GM21528 (cell line): Measurements from ENCODE around the gene L1TD1.
"Not testable (repeated sequence)": the region's sequence is repeated elsewhere in the genome, so short reads cannot be mapped to it uniquely, and the experiment has no call there.

Source experiments
- ATAC-seq: cut with Tn5 transposase; IDR thresholded peaks from one replicate; pipeline ENCODE4 v1.9.1; 2021; ENCODE audit warnings: mild to moderate bottlenecking, moderate library complexity; ENCODE audit not compliant: unreplicated experiment, low FRiP score

L1TD1 gene, protein sequence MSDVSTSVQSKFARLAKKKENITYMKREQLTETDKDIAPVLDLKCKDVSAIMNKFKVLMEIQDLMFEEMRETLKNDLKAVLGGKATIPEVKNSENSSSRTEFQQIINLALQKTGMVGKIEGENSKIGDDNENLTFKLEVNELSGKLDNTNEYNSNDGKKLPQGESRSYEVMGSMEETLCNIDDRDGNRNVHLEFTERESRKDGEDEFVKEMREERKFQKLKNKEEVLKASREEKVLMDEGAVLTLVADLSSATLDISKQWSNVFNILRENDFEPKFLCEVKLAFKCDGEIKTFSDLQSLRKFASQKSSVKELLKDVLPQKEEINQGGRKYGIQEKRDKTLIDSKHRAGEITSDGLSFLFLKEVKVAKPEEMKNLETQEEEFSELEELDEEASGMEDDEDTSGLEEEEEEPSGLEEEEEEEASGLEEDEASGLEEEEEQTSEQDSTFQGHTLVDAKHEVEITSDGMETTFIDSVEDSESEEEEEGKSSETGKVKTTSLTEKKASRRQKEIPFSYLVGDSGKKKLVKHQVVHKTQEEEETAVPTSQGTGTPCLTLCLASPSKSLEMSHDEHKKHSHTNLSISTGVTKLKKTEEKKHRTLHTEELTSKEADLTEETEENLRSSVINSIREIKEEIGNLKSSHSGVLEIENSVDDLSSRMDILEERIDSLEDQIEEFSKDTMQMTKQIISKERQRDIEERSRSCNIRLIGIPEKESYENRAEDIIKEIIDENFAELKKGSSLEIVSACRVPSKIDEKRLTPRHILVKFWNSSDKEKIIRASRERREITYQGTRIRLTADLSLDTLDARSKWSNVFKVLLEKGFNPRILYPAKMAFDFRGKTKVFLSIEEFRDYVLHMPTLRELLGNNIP

DNA sequence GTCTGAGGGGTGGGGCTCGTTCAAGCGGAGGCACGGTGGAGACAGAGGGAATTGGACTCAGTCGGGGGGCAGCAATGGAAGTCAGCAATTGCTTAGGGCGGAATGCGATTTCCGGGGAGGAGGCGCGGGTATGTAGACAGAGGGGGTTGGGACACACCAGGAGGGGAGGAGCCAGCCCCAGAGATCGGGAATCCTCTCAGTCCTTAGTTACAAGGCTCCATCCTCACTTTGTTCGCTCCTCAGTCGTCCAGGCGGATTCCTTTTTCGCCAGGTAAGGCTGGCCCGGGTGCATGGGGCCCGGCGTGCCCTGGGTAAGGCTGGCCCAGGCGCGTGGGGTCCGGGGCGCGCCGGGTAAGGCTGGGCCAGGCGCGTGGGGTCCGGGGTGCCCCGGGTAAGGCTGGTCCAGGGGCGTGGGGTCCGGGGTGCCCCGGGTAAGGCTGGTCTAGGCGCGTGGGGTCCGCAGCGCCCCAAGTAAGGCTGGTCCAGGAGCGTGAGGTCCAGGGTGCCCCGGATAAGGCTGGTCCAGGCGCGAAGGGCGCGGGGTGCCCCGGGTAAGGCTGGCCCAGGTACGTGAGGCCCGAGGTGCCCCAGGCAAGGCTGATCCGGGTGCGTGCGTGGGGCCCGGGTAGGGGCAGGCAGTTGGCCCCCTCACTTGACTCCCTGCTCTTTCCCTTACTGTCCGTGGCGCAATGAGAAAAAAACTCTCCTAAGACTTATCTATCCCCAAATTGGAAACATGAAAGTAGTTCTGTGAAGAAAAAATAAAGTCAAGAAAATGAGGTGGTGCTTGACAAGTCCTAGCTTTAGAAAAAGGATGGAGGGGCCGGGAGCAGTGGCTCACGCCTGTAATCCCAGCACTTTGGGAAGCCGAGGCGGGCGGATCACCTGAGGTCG lies at the start of gene L1TD1:
Gene L1TD1, plus strand, starts transcription at position 199 of the 894 bp plus-strand sequence. CDS start 11,780 bp downstream, outside the sequence.
- no peak for ATAC-seq

DNA sequence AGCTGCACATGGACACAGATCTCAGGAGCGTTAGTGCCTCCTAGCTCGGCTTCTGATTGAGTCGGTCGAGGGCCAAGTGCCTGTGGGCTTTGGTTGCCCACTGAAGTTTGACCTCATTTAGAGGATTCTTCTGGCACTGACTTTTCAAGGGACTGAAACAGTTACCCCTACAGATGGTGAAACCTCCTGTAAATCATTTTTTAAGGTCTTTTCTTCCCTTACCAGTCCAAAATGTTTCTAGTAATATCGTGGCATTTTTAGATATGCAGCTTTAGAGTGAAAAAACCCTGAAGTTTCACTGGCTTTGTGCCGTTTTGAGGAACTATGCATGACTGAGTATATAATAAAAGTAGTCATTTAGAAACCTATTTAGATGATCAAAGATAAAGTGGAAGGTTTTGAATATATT lies 34.7 kb upstream of the L1TD1 start:
- ATAC-seq: no peak

DNA sequence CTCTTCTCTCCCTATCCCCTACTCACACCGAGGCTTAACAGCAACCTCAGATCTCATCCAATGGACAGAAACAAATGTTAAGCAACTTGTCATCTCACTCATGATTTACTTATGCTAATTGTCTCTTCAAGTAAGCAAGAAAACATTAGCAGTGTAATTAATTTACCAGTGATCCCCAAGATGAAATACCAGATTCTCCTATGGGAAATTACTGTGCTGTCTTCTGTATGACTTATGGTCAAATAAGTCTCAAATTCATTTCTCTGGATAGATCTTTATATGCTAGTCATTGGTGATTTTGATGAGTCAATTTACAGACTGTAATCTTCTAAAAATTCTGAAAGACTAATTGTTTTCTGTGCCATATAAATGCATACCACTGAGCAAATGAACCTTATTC lies 32.9 kb upstream of the L1TD1 start:
- ATAC-seq: no peak

DNA sequence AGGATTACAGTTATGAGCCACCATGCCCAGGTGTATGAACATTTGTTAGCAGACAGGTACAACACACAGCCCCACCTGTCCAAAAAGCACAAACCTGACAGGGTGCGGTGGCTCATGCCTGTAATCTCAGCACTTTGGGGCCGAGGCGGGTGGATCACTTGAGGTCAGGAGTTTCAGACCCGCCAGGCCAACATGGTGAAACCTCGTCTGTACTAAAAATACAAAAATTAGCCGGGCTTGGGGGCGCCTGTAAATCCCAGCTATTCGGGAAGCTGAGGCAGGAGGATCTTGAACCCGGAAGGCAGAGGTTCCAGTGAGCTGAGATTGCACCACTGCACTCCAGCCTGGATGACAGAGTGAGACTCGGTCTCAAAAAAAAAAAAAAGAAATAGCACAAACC lies 24.3 kb upstream of the L1TD1 start:
- ATAC-seq: not testable (repeated sequence)

DNA sequence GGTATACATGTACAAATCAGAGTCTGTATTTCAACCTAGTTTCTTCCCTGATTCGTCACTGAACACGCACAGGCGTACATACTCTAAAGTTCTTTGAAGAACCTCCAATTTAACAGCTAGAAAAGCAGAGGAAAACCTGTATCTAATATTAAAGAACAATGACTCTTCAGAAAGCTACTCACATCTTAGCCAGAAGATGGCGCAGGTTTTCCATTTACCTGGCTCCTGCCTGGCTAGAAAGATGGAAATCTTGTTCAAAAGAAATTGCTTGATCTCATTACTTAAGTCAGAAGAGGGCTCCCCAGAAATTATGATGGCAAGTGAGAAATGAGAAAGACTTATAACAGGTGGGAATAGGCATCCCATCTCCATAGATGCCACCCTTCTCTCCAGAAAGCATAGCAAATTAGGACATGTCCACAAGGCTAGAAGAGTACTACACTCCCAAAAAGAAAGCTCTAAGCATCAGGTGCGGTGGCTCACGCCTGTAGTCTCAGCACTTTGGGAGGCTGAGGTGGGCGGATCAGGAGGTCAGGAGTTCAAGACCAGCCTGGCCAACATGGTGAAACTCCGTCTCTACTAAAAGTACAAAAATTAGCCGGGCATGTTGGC lies 19.0 kb upstream of the L1TD1 start:
- ATAC-seq: no peak

DNA sequence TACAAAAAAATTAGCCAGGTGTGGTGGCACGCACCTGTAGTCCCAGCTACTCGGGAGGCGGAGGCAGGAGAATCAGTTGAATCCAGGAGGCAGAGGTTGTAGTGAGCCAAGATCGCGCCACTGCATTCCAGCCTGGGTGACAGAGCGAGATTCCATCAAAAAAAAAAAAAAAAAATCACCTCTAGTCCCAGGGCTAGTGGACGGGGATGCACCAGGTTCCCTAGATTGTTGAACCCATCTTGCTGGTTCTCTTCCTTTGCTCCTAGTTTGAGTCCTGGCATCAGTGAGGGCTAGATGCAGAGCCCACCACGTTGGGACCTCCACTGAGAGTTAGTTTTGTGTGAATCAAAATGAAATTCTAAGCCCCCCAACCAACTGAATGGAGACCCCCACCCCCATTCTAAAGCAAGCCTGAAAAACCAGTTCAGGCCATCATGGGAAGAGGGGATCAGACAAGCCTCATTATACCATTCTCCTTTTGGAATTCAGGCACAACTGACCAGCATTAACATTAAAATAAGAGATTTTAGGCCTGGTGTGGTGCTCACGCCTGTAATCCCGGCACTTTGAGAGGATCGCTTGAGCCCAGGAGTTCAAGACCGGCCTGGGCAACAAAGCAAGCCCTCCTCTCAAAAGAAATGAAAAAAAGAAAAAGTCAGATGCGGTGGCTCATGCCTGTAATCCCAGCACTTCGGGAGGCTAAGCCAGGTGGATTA lies 17.9 kb upstream of the L1TD1 start:
- ATAC-seq: no peak

DNA sequence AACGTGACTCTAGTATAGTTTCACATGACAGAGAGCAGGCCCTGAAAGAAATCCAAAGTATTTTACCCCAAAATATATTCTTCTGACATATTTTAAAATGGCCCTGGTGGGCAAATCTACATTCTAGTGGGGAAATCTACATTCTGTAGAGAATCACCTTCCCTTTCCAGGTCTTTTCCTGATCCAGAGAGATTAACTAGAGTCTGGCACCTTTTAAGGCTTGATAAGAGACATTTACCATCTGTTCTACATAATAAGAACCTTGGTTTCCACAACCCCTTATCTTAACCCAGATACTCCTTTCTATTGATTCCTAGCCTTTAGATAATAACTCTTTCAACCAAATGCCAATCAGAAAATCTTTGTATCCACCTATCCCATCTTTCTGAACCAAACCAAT lies 17.0 kb upstream of the L1TD1 start:
- no peak for ATAC-seq

DNA sequence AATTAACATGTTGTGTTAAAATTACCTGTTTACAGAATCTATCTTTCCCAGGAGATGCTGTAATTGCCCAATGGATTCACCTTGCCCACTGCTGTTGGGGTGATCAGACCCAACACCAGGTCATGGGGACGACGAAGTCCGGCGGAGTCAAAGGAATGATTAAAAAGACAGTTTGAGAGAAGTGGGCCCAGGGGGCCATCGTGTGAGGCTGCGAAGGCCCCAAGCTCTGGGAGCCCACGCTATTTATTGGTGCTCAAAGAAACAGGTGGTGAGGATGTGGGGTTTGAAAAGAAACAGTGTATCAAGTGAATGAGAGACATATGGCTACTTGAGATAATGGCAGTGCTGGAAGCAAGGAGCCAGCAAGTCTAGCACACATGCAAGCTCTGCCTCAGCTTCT lies 16.3 kb upstream of the L1TD1 start:
- no peak for ATAC-seq

DNA sequence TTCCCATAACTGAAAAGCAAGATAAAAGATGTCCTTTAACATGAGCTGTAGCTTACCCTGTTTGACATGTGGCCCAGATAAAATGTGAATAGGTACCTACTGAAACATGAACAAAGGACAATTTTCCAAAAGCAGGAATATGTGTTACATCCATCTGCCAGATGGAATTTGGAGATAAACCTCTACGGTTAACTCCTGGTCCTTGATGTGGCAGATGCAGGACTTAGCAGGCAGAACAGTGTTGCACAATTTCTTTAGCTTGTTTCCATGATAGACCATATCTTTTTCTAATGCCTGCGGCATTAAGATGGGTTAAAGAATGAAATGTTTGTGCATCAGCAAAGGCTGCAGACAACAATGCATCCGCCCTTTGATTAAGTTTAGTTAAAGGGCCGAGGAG lies 14.6 kb upstream of the L1TD1 start:
- not testable (repeated sequence) for ATAC-seq

DNA sequence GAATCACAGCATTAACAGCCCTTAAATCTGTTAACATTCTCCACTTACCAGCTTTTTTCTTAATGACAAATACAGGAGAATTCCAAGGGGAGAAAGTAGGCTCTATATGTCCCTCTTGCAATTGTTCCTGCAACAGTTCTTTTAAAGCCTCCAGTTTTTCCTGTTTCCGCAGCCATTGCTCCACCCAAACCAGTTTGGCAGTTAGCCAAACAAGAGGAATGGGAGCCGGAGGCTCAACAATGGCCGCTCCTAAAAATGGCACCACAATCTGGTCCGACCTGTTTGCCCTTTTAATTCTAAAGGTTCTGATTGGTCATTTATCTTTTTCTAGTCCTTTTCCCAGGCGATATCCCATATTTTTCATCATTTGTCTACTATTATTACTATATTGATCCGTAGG lies 14.0 kb upstream of the L1TD1 start:
- no peak for ATAC-seq

DNA sequence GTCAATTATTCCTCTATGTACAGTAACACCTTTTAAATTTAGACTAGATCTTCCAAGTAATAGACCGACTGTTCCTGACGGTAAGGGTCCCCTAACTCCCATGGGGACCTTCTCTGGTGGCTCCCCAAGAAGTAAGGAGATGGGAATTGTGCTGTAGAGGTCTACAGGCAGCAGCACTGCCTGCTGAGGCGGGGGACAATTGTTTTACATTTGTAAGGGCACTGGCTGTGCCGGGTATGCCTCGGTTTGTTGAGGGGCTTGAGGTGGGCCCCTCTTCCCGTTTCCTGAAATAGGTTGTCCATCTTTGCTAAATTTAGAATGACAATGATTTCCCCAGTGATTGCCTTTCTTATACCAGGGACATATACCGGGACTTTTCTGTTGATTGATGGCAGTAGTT lies 13.1 kb upstream of the L1TD1 start:
- ATAC-seq: no peak

DNA sequence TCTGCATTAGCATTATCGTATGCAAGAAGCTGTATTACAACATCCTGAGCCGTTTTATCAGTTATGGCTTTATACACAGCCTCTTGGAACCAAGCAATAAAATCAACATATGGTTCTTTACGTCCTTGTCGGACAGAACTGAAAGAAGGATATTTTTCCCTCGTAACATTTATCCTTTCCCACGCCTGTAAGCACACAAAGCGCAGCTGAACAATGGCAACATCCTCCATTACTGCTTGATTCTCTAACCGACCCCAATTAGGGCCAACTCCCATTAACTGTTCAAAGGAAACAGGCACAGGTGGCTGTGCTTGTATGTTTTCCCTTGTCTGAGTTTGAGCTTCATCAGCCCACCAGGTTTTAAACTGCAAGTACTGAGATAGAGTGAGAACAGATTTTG lies 12.5 kb upstream of the L1TD1 start:
- ATAC-seq: not testable (repeated sequence)

DNA sequence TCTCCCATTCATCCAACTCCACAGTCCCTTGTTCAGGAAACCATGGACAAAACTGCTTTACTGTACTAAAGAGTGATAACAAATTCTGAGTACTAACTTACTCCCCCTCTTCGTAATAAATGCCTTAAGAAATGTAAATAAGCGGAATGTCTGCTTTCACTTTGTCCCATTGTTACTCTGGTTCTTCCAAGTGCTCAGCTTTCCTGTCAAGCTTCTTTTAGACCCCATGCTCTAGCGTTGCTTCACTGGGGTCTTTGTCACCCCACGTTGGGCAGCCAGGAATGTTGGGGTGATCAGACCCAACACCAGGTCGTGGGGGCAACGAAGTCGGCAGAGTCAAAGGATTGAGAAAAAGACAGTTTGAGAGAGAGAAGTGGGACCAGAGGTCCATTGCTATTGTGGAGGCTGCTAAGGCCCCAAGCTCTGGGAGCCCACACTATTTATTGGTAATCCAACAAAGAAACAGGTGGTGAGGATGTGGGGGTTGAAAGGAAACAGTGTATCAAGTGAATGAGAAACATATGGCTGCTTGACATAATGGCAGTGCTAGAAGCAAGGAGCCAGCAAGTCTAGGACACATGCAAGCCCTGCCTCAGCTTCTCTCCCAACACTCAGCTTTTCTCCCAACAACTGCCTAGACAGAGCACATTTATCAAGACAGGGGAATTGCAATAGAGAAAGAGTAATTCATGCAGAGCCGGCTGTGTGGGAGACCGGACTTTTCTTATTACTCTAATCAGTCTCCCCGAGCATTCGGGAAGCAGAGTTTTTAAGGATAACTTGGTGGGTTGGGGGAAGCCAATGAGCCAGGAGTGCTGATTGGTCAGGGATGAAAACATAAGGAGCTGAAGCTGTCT lies 11.3 kb upstream of the L1TD1 start:
- not testable (repeated sequence) for ATAC-seq

DNA sequence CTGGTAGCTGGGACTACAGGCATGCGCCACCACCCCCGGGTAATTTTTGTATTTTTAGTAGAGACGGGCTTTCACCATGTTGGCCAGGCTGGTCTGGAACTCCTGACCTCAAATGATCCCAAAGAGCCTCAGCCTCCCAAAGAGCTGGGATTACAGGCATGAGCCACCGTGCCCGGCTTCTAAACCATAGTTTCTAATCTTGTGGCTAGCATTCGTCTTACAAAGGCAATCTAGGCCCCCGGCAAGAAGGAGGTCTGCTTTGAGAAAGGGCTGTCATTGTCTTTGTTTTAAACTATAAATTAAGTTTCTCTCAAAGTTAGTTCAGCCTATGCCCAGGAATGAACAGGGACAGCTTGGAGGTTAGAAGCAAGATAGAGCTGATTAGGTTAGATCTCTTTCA lies 10.3 kb upstream of the L1TD1 start:
- no peak for ATAC-seq

DNA sequence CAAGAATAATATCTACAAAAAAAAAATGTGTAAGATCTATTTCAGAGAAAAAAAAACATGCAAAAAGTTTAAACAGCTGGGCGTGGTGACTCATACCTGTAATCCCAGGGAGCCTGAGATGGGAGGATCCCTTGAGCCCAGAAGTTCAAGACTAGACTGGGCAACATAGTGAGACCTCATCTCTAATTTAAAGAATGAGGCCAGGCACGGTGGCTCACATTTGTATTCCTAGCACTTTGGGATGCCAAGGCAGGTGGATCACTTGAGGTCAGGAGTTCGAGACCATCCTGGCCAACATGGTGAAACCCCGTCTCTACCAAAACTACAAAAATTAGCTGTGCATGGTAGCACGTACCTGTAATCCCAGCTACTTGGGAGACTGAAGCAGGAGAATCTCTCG lies 9.4 kb upstream of the L1TD1 start:
- ATAC-seq: not testable (repeated sequence)

DNA sequence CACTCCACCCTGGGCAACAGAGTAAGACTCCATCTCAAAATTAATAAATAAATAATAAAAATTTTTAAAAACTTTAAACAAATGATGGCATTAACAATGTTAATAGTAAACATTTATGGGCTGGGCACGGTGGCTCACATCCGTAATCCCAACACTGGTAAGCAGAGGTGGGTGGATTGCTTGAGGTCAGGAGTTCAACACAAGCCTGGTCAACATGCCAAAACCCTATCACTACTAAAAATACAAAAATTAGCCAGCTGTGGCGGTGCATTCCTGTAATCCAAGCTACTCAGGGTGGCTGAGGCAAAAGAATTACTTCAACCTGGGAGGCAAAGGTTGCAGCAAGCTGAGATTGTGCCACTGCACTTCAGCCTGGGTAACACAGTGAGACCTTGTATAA lies 9.0 kb upstream of the L1TD1 start:
- ATAC-seq: no peak

DNA sequence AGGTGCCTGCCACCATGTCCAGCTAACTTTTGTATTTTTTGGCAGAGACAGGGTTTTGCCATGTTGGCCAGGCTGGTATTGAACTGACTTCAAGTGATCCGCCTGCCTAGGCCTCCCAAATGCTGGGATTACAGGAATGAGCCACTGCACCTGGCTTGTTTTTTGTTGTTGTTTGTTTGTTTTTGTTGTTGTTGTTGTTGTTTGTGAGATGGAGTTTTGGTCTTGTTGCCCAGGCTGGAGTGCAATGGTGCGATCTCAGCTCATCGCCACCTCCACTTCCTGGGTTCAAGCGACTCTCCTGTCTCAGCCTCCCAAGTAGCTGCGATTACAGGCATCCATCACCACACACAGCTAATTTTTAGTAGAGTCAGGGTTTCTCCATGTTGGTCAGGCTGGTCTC lies 7.1 kb upstream of the L1TD1 start:
- no peak for ATAC-seq

DNA sequence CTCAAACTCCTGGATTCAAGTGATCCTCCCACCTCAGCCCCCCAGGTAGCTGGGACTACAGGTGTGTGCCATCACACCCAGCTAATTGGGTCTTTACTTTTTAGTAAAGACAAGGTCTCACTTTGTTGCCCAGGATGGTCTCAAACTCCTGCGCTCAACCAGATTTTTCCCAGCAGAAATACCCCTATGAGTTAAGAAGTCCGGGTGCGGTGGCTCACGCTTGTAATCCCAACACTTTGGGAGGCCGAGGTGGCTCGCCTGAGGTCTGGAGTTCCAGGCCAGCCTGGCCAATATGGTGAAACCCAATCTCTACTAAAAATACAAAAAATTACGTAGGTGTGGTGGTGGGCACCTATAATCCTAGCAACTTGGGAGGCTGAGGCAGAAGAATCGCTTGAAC lies 6.5 kb upstream of the L1TD1 start:
- no peak for ATAC-seq
